Measurements from ENCODE around the gene CCDC12.

Gene CCDC12

DNA sequence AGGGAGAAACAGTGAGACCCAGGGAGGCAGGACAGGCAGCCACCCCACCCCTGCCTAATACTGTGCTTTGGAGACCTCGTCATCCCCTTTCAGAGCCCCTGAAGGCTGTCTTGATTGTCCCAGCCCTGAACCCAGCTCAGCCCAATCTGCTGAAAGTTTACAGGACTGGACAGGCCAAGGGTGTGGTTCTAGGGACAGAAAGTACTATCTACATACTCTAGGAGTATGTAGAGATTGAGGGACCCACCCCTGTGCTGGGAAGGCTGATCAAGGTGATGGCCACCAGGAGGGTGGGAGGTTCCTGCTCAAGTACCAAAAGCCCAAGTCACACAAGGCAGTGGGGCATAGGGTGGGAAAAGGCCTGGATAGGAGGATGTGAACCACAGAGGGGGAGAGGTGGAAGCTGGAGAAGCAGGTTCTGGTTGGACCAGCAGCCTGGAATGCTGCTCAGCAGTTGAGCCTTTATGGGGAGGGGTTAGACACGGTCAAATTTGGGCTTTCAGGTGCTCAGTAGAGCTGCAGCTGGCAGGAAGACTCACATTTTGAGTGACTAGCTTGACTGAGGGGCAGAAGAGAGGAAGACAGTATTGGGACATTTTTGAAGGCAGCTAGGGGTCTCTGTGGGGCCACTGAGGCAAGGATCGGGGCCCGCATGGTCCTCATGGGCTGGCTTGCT, 9.6 kb upstream of the CCDC12 start:
- TF ChIP-seq GABPA (IDR thresholded peaks at IDR 0.05; ENCODE audit: low read depth) (no peak), POLR2AphosphoS5 (IDR thresholded peaks at IDR 0.05; ENCODE audit: low read depth) (no peak), SPI1 (IDR thresholded peaks at IDR 0.05; ENCODE audit: borderline replicate concordance, low read depth) (no peak)
- TF ChIP-seq, protein P1, sequence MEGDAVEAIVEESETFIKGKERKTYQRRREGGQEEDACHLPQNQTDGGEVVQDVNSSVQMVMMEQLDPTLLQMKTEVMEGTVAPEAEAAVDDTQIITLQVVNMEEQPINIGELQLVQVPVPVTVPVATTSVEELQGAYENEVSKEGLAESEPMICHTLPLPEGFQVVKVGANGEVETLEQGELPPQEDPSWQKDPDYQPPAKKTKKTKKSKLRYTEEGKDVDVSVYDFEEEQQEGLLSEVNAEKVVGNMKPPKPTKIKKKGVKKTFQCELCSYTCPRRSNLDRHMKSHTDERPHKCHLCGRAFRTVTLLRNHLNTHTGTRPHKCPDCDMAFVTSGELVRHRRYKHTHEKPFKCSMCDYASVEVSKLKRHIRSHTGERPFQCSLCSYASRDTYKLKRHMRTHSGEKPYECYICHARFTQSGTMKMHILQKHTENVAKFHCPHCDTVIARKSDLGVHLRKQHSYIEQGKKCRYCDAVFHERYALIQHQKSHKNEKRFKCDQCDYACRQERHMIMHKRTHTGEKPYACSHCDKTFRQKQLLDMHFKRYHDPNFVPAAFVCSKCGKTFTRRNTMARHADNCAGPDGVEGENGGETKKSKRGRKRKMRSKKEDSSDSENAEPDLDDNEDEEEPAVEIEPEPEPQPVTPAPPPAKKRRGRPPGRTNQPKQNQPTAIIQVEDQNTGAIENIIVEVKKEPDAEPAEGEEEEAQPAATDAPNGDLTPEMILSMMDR (IDR thresholded peaks at IDR 0.05; ENCODE audit: insufficient read depth, low read length) = no peak
- TF ChIP-seq, protein P2, sequence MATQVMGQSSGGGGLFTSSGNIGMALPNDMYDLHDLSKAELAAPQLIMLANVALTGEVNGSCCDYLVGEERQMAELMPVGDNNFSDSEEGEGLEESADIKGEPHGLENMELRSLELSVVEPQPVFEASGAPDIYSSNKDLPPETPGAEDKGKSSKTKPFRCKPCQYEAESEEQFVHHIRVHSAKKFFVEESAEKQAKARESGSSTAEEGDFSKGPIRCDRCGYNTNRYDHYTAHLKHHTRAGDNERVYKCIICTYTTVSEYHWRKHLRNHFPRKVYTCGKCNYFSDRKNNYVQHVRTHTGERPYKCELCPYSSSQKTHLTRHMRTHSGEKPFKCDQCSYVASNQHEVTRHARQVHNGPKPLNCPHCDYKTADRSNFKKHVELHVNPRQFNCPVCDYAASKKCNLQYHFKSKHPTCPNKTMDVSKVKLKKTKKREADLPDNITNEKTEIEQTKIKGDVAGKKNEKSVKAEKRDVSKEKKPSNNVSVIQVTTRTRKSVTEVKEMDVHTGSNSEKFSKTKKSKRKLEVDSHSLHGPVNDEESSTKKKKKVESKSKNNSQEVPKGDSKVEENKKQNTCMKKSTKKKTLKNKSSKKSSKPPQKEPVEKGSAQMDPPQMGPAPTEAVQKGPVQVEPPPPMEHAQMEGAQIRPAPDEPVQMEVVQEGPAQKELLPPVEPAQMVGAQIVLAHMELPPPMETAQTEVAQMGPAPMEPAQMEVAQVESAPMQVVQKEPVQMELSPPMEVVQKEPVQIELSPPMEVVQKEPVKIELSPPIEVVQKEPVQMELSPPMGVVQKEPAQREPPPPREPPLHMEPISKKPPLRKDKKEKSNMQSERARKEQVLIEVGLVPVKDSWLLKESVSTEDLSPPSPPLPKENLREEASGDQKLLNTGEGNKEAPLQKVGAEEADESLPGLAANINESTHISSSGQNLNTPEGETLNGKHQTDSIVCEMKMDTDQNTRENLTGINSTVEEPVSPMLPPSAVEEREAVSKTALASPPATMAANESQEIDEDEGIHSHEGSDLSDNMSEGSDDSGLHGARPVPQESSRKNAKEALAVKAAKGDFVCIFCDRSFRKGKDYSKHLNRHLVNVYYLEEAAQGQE (IDR thresholded peaks at IDR 0.05; ENCODE audit: insufficient replicate concordance, low read depth) = no peak
- Histone ChIP-seq H3K27me3 (ENCODE audit: insufficient read depth, poor library complexity, severe bottlenecking) (no peaks in the 10 kb centered on the region), H3K27ac (replicated peaks) (peak overlapping the region; percentile 88), H3K4me3 (replicated peaks; ENCODE audit: insufficient read depth, low read length) (no peak overlapping the region)
- no peak for DNase-seq (ENCODE audit: low read depth in 1 of 2, low spot score in 1 of 2)

DNA sequence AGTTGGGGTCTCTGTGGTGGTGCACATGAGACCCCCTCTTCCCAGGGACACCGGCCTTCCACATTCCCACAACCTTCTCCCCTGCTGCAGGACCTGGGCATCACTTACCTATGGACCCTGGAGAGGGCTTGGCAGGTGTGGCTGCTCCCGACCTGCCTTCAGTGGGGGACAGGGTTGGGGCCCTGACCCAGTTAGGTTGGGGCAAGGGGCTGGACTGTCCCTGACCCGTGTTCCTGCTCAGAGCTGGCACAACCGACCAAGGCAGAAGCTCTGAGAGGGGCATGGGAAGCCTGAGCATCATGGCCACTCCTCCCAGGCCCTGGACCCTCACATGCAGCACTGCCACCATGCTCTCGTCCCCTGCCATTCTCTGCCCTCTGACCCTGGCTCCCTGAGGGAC, 9.0 kb upstream of the CCDC12 start:
- H3K27ac ChIP-seq (replicated peaks) = peak overlapping the region; percentile 88

DNA sequence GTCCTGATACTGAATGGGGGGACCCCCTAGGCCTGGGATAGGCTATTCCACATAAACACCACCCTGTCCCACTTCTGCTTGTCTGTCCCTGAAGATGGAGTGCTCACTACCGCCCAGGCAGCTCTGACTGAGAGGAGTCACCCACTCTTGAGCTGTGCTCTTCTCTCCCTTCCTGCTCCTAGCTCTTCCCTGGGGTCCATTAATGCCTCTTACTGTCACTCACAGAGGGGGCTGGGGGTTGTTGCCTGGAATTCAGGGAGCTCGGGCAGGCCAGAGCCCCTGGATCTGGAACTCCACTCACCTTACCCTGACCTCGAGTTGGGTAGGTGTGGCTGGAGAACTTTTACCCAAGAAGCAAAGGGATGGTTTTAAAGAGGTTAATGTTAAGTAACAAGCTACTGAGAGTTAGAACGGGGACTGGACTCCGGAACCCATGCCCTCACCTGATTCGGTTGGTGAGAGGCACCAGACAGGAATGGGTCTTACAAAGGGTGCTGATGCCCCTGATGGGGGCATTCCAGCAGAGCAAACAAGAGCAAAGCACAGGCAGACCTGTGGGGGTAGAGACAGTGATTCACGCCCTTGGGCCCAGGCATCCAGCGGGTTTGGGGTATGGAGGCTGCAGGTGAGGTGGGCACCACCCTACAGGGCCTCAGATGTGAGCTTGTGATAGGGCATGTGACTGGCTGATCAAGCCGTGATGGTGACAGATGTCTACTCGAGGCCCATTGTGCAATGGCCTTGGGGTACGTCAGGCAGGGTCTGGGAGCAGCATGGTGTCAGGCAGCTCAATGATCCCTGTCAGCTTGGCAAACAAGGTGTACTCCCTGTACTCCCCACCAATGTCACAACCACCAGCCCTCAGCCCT, 8.3 kb upstream of the CCDC12 start:
- DNase-seq (ENCODE audit: low read depth in 1 of 2, low spot score in 1 of 2) = no peak
- TF ChIP-seq, protein P1 (IDR thresholded peaks at IDR 0.05; ENCODE audit: insufficient read depth, low read length) = no peak
- TF ChIP-seq GABPA (IDR thresholded peaks at IDR 0.05; ENCODE audit: low read depth) (no peak), POLR2AphosphoS5 (IDR thresholded peaks at IDR 0.05; ENCODE audit: low read depth) (no peak), SPI1 (IDR thresholded peaks at IDR 0.05; ENCODE audit: borderline replicate concordance, low read depth) (no peak)
- TF ChIP-seq, protein P2 (IDR thresholded peaks at IDR 0.05; ENCODE audit: insufficient replicate concordance, low read depth) = no peak
- Histone ChIP-seq H3K27me3 (ENCODE audit: insufficient read depth, poor library complexity, severe bottlenecking) (no peaks in the 10 kb centered on the region), H3K27ac (replicated peaks) (no peak overlapping the region), H3K4me3 (replicated peaks; ENCODE audit: insufficient read depth, low read length) (no peak overlapping the region)

More for the DNA sequence above, 9.0 kb upstream of the CCDC12 start:
- Histone ChIP-seq H3K27me3 (ENCODE audit: insufficient read depth, poor library complexity, severe bottlenecking) (no peaks in the 10 kb centered on the region), H3K4me3 (replicated peaks; ENCODE audit: insufficient read depth, low read length) (no peak overlapping the region)
- TF ChIP-seq, protein P1 (IDR thresholded peaks at IDR 0.05; ENCODE audit: insufficient read depth, low read length) = no peak
- TF ChIP-seq SPI1 (IDR thresholded peaks at IDR 0.05; ENCODE audit: borderline replicate concordance, low read depth) = no peak
- no peak for TF ChIP-seq POLR2AphosphoS5 (IDR thresholded peaks at IDR 0.05; ENCODE audit: low read depth)
- TF ChIP-seq, protein P2 (IDR thresholded peaks at IDR 0.05; ENCODE audit: insufficient replicate concordance, low read depth) = no peak
- TF ChIP-seq GABPA (IDR thresholded peaks at IDR 0.05; ENCODE audit: low read depth) = no peak
- DNase-seq (ENCODE audit: low read depth in 1 of 2, low spot score in 1 of 2) = no peak

Measured in HL-60 (cell line).